GM12801 (cell line): Measurements from ENCODE around the gene DYNC2LI1.

ENCODE experiments used
- TF ChIP-seq, protein P1 (sequence below): IDR thresholded peaks from one replicate; pipeline ENCODE4 v1.5.1; 2011; ENCODE audit warnings: control low read depth; ENCODE audit not compliant: insufficient read length; ENCODE audit errors: extremely low read depth

DYNC2LI1 gene

DNA sequence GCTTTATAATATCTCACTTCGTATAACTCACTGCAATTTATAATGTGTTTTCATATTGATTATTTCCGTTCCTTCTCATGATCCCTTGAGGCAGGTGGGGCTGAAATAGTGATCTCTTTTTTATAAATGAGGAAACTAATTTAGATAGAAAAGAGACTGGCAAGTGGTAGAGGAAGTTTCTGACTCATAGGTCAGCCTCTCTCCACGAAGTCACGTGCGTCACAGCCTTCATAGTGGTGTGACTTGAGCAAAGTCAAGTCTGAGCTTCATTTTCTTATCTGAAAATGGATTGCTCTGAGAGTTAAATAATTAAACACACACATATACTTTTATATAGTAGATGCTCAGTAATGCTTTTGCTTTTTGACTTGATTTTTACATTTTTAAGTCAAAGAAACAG, 44.9 kb downstream of the DYNC2LI1 start:
- TF ChIP-seq, protein P1, sequence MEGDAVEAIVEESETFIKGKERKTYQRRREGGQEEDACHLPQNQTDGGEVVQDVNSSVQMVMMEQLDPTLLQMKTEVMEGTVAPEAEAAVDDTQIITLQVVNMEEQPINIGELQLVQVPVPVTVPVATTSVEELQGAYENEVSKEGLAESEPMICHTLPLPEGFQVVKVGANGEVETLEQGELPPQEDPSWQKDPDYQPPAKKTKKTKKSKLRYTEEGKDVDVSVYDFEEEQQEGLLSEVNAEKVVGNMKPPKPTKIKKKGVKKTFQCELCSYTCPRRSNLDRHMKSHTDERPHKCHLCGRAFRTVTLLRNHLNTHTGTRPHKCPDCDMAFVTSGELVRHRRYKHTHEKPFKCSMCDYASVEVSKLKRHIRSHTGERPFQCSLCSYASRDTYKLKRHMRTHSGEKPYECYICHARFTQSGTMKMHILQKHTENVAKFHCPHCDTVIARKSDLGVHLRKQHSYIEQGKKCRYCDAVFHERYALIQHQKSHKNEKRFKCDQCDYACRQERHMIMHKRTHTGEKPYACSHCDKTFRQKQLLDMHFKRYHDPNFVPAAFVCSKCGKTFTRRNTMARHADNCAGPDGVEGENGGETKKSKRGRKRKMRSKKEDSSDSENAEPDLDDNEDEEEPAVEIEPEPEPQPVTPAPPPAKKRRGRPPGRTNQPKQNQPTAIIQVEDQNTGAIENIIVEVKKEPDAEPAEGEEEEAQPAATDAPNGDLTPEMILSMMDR = no peak

DNA sequence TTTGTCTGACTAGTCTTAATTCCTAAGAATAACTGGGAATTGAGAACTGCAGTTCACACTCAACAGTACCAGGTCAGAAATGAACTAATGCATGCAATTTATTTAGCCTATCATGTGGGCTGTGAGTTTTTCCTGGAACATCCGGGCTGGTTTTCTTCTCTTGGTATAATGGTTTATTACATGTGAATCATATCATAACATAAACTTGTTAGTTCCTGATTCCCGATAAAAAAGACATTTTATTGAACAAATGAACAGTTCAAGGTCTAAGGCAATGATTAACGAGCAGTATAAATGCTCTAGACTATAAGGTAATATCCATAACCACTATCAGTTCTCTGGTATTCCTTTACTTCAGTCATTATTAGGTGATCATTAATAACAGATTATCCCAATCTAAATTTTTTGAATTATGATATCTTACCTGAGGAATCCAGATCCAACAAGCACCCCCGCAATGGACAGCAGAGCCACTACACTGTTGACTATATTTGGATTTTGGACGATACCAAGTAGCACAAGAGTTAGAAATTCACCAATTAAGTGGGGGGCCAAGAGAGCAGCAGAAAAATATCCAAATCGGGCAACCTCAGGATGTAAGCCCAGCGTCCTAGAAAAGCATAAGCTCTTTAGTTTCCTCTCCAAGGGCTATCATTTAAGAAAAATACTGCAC, 45.8 kb downstream of the DYNC2LI1 start:
- TF ChIP-seq, protein P1 = no peak

DNA sequence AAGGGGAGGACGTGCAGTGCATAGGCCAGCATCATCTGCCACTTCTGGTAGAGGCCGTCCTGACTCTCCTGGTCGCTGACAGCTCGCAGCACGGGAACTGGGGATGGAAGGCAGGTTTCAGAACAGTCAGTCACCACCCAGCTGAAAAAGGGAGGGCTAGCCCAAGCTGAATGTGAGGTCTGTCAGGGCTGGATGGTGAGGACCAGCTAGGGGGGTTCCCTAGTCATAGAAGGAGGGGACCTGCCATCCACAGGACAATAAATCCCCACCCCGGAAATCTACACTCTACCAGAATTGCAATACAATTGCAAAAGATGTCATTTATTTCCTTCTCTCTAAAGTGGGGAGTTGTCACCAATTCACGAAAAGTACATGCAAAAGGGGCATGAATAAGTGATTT, 49.0 kb downstream of the DYNC2LI1 start:
- TF ChIP-seq, protein P1 = no peak

DNA sequence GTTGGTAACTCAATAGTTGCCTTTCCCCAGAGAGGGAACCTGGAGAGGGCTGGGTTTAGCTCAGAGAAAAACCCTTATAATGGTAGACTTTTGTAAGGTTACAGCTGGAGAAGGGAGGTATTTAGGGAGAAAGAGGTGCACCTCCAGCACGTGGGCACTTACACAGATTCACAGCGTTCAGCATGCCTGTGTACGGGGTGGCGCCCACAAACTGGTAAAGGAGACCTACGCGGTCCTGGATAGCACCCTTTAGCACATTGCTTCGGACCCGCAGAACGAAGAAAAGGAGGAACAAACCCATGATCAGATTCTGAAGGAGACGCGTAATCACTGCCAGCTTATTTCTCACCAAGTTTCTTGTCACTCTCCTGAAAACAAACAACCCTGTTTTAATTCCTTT, 49.9 kb downstream of the DYNC2LI1 start:
- TF ChIP-seq, protein P1 = no peak

DNA sequence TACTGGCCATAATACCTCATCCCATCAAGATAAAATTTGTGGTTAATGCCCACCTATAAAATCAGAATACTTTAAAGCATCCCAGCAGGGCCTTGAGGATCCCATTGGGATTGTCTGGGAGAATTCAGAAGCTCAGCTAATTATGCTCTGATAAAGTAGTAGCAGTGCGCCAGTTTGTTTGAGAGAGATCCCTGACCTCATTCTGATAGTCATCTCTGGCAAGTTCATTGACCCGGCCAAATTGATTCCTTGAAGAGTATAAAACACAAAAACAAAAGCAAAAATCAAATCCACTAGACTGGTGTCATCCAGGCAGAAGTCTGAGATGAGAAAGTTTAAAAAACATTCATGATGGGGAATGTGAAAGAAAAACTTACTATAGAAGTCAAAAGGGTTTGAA, 50.7 kb downstream of the DYNC2LI1 start:
- TF ChIP-seq, protein P1 = no peak

DNA sequence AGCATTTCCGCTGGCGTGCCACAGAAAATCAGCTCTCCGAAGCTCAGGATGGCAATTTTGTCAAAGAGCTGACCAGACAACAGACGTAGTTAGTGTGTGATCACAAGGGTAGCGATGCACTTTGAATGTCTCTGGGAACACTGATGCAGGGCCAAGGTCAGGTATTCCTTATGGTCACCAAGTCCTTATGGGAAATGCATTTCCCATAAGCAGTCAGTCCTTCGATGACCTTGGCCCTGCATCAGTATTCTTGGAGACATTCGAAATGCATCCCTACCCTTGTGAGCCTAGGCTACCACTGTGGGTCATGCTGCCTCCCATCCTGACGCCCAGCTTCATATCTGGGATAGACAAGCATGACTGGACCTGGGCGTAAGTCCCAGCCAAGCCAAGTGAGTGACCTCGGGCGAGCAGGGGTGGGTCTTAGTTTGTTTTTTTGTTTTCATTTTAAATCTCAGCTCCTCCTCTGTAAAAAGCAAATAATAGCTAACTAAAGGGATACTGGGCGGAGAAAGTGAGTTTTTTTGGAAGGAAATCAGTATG, 51.2 kb downstream of the DYNC2LI1 start:
- TF ChIP-seq, protein P1 = no peak

DNA sequence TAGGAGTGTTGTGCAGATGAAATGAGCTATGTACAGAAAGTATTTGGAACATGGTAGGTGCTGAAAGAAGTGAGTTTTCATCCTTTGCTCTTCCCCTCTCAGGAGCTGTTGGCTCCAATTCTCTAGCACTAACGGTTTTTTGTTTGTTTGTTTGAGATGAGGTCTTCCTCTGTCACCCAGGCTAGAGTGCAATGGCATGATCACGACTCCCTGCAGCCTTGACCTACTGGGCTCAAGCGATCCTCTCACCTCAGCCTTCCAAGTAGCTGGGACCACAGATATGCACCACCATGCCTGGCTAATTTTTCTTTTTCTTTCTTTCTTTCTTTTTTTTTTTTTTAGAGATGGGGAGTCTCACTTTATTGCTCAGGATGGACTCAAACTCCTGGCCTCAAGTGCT, 52.0 kb downstream of the DYNC2LI1 start:
- TF ChIP-seq, protein P1 = no peak
